ENCODE data around the gene SH2D6. TPM values are rescaled to one million over a fixed set of nuclear protein-coding genes. Genes with fewer than 3 reads are reported as not detected.

The SH2D6 gene
- total RNA-seq, 1 experiment from 2014 or later = 2.3 TPM

DNA sequence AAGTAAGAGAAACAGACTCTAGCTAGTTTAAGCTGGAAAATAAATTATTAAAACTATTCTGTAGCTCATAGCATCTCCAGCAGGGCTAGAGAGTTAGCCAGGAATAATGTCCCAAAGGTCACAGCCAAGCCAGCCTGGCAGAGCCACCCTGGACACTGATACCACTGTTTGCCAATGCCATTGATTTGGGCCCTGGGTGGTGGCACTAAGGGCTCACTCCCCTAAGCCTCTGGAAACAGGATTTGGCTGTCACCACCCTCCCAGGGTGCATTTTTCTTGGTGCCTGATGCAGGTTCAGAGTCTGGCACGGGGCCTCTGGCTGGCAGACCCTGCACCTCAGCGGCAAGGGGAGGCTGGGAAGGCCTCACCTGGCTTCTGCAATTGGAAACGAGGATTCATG, 7.1 kb downstream of the SH2D6 start:
- Histone ChIP-seq H3K27ac (no peak overlapping the region), H3K4me3 (no peak overlapping the region)
- POLR2A ChIA-PET (ENCODE audit: unreplicated experiment) = no interaction called here

DNA sequence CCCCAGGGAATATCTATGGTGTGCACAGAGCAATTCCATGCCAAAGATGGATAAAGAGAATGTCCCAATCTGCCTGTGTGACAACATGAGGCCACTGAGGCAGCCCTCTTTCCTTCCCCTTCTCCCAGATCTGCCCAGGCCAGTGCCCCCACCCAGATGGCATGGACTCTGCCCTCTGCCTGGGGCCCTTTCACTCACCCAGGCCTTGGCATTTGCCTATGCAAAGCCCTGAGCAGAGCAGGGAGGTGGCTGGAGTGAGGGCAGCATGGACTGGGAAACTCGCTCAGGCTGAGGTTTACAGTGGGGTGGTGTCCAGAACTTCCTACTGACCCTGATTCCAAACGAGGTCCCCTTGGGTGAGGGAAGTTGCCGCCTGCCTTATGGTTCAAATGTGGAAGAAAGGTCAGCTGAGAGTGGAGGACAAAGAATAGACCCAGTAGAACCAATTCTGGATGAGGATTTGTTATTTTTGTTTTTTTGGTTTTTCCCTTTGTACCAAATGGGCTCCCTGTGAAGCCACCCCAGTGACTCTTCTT, 8.9 kb downstream of the SH2D6 start:
- H3K36me3 ChIP-seq (ENCODE audit: low read depth) = no peaks in the 10 kb centered on the region
- H3F3A ChIP-seq (ENCODE audit: insufficient read depth, low read depth) = peaks cover 7% of the 10 kb centered on the region; the same call in 1 of the 2 replicates
- no TSS peak for BruUV-seq (replicated peaks)
- DNase-seq = no peak
- H3K4me1 ChIP-seq (replicated peaks; ENCODE audit: insufficient read depth) = peaks cover 4% of the 10 kb centered on the region
- H3K4me2 ChIP-seq = no peak overlapping the region
- H3K9me2 ChIP-seq (ENCODE audit: insufficient read depth) = no peaks in the 10 kb centered on the region
- TF ChIP-seq, protein P1, sequence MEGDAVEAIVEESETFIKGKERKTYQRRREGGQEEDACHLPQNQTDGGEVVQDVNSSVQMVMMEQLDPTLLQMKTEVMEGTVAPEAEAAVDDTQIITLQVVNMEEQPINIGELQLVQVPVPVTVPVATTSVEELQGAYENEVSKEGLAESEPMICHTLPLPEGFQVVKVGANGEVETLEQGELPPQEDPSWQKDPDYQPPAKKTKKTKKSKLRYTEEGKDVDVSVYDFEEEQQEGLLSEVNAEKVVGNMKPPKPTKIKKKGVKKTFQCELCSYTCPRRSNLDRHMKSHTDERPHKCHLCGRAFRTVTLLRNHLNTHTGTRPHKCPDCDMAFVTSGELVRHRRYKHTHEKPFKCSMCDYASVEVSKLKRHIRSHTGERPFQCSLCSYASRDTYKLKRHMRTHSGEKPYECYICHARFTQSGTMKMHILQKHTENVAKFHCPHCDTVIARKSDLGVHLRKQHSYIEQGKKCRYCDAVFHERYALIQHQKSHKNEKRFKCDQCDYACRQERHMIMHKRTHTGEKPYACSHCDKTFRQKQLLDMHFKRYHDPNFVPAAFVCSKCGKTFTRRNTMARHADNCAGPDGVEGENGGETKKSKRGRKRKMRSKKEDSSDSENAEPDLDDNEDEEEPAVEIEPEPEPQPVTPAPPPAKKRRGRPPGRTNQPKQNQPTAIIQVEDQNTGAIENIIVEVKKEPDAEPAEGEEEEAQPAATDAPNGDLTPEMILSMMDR (conservative IDR thresholded peaks at IDR 0.05) = no peak
- no peak for TF ChIP-seq EZH2 (IDR thresholded peaks at IDR 0.05; ENCODE audit: low read depth)
- no peaks in the 10 kb centered on the region for H3K9me3 ChIP-seq (ENCODE audit: insufficient read depth, low read depth)
- no peaks in the 10 kb centered on the region for H3K27me3 ChIP-seq (ENCODE audit: insufficient read depth, low read depth)
- CTCF ChIA-PET = no interaction called here
- no peak overlapping the region for H3K27ac ChIP-seq
- H2AFZ ChIP-seq = no peak overlapping the region
- H3K4me3 ChIP-seq = no peak overlapping the region
- intact Hi-C loops (cut with micrococcal nuclease; ENCODE audit: unreplicated experiment) = no loop called here
- H4K20me1 ChIP-seq (ENCODE audit: insufficient read depth) = no peaks in the 10 kb centered on the region
- no peaks in the 10 kb centered on the region for H3K79me2 ChIP-seq (ENCODE audit: low read depth)
- POLR2A ChIA-PET (ENCODE audit: unreplicated experiment) = no interaction called here

More for the DNA sequence above, 7.1 kb downstream of the SH2D6 start:
- no peak for DNase-seq
- TF ChIP-seq, protein P1 (conservative IDR thresholded peaks at IDR 0.05) = no peak
- no peak for TF ChIP-seq EZH2 (IDR thresholded peaks at IDR 0.05; ENCODE audit: low read depth)
- CTCF ChIA-PET = no interaction called here
- Histone ChIP-seq H3K9me2 (ENCODE audit: insufficient read depth) (no peaks in the 10 kb centered on the region), H2AFZ (no peak overlapping the region), H3F3A (ENCODE audit: insufficient read depth, low read depth) (peaks cover 24% of the 10 kb centered on the region), H3K4me1 (replicated peaks; ENCODE audit: insufficient read depth) (peaks cover 22% of the 10 kb centered on the region), H3K9me3 (ENCODE audit: insufficient read depth, low read depth) (no peaks in the 10 kb centered on the region), H3K36me3 (ENCODE audit: low read depth) (no peaks in the 10 kb centered on the region), H4K20me1 (ENCODE audit: insufficient read depth) (no peaks in the 10 kb centered on the region), H3K27me3 (ENCODE audit: insufficient read depth, low read depth) (no peaks in the 10 kb centered on the region), H3K4me2 (no peak overlapping the region), H3K79me2 (ENCODE audit: low read depth) (no peaks in the 10 kb centered on the region)
- no TSS peak for BruUV-seq (replicated peaks)
- intact Hi-C loops (cut with micrococcal nuclease; ENCODE audit: unreplicated experiment) = no loop called here

DNA sequence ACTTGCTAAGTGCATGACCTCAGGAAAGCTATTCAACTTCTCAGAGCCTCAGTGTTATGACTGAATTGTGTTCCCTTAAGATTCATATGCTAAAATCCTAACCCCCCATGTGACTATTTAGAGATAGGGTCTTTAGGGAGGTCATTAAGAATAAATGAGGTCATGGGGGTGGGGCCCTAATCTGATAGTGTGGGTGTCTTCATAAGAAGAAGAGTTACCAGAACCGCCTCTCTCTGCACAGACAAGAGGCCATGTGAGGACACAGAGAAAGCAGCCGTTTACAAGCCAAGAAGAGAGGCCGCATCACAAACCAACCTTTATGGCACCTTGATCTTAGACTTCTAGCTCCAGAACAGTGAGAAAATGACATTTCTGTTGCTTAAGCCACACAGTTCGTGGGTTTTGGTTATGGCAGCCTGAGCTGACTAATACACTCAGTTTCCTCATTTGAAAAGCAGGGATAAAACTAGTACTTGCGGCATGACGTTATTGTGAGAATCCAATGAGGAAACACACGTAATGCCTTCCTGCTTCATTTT, 9.9 kb downstream of the SH2D6 start:
- BruUV-seq (replicated peaks) = no TSS peak
- CTCF ChIA-PET = interaction anchor here (0.6 kb wide), 1 partner anchor 11 kb away, joined by 3 read pairs; no protein-coding TSS in a partner anchor

More for the DNA sequence above, 9.9 kb downstream of the SH2D6 start:
- peaks cover 8% of the 10 kb centered on the region; the same call in 1 of the 2 replicates for H3F3A ChIP-seq (ENCODE audit: insufficient read depth, low read depth)
- no peak for DNase-seq
- H4K20me1 ChIP-seq (ENCODE audit: insufficient read depth) = no peaks in the 10 kb centered on the region
- no peak overlapping the region for H3K4me2 ChIP-seq
- no peaks in the 10 kb centered on the region for H3K9me2 ChIP-seq (ENCODE audit: insufficient read depth)
- intact Hi-C loops (cut with micrococcal nuclease; ENCODE audit: unreplicated experiment) = no loop called here
- H3K9me3 ChIP-seq (ENCODE audit: insufficient read depth, low read depth) = no peaks in the 10 kb centered on the region
- no peaks in the 10 kb centered on the region for H3K36me3 ChIP-seq (ENCODE audit: low read depth)
- TF ChIP-seq, protein P1 (conservative IDR thresholded peaks at IDR 0.05) = no peak
- TF ChIP-seq EZH2 (IDR thresholded peaks at IDR 0.05; ENCODE audit: low read depth) = no peak
- no peak overlapping the region for H2AFZ ChIP-seq
- no peak overlapping the region for H3K27ac ChIP-seq
- H3K4me1 ChIP-seq (replicated peaks; ENCODE audit: insufficient read depth) = peaks cover 9% of the 10 kb centered on the region
- POLR2A ChIA-PET (ENCODE audit: unreplicated experiment) = no interaction called here
- H3K79me2 ChIP-seq (ENCODE audit: low read depth) = no peaks in the 10 kb centered on the region
- H3K4me3 ChIP-seq = no peak overlapping the region
- H3K27me3 ChIP-seq (ENCODE audit: insufficient read depth, low read depth) = no peaks in the 10 kb centered on the region
